Measurements from ENCODE around the gene CHCHD6. TPM values are rescaled to one million over a fixed set of nuclear protein-coding genes. Genes with fewer than 3 reads are reported as not detected.

Gene CHCHD6
- total RNA-seq, 2 experiments from 2014 or later = 12.7 to 13.1 TPM

- no peak for DNase-seq
- Mint-ChIP-seq H3K36me3 (peaks cover 4% of the 10 kb centered on the region), H3K27ac (no peak overlapping the region), H3K4me1 (ENCODE audit: low read depth) (no peaks in the 10 kb centered on the region), H3K4me3 (no peak overlapping the region), H3K27me3 (no peaks in the 10 kb centered on the region), H3K9me3 (no peaks in the 10 kb centered on the region)
- CTCF ChIA-PET = no interaction called here
- intact Hi-C loops (cut with micrococcal nuclease) = no loop called here
- POLR2A ChIA-PET = no interaction called here
Measured at GRCh38 chr3:126858401-126858800, 154.4 kb downstream of the CHCHD6 start.

- peaks cover 3% of the 10 kb centered on the region for H3K36me3 Mint-ChIP-seq
- DNase-seq = no peak
- H3K27ac Mint-ChIP-seq = no peak overlapping the region
- CTCF ChIA-PET = no interaction called here
- POLR2A ChIA-PET = no interaction called here
- no peaks in the 10 kb centered on the region for H3K9me3 Mint-ChIP-seq
- H3K27me3 Mint-ChIP-seq = no peaks in the 10 kb centered on the region
- H3K4me3 Mint-ChIP-seq = no peak overlapping the region
- intact Hi-C loops (cut with micrococcal nuclease) = no loop called here
- no peaks in the 10 kb centered on the region for H3K4me1 Mint-ChIP-seq (ENCODE audit: low read depth)
Measured at GRCh38 chr3:126858887-126859286, 154.8 kb downstream of the CHCHD6 start.

GRCh38 chr3:126859415-126860246 lies 155.6 kb downstream of the CHCHD6 start:
- CTCF ChIA-PET = no interaction called here
- no peaks in the 10 kb centered on the region for H3K9me3 Mint-ChIP-seq
- intact Hi-C loops (cut with micrococcal nuclease) = no loop called here
- no peak overlapping the region for H3K4me3 Mint-ChIP-seq
- H3K27ac Mint-ChIP-seq = no peak overlapping the region
- no peaks in the 10 kb centered on the region for H3K4me1 Mint-ChIP-seq (ENCODE audit: low read depth)
- H3K27me3 Mint-ChIP-seq = no peaks in the 10 kb centered on the region
- H3K36me3 Mint-ChIP-seq = peaks cover 3% of the 10 kb centered on the region
- no peak for DNase-seq
- POLR2A ChIA-PET = no interaction called here

- Mint-ChIP-seq H3K27ac (no peak overlapping the region), H3K36me3 (peaks cover 7% of the 10 kb centered on the region), H3K9me3 (no peaks in the 10 kb centered on the region), H3K4me3 (no peak overlapping the region), H3K27me3 (no peaks in the 10 kb centered on the region), H3K4me1 (ENCODE audit: low read depth) (no peaks in the 10 kb centered on the region)
- intact Hi-C loops (cut with micrococcal nuclease) = no loop called here
- POLR2A ChIA-PET = no interaction called here
- no peak for DNase-seq
- CTCF ChIA-PET = no interaction called here
Measured at GRCh38 chr3:126865736-126866135, 161.7 kb downstream of the CHCHD6 start.

- ChIA-PET CTCF (no interaction called here), POLR2A (no interaction called here)
- H3K27me3 Mint-ChIP-seq = no peaks in the 10 kb centered on the region
- H3K4me3 Mint-ChIP-seq = no peak overlapping the region
- H3K4me1 Mint-ChIP-seq (ENCODE audit: low read depth) = no peaks in the 10 kb centered on the region
- no peaks in the 10 kb centered on the region for H3K9me3 Mint-ChIP-seq
- no peak for DNase-seq
- intact Hi-C loops (cut with micrococcal nuclease) = no loop called here
- H3K36me3 Mint-ChIP-seq = peaks cover 7% of the 10 kb centered on the region
- no peak overlapping the region for H3K27ac Mint-ChIP-seq
Measured at GRCh38 chr3:126866175-126866759, 162.2 kb downstream of the CHCHD6 start.

- ChIA-PET CTCF (no interaction called here), POLR2A (no interaction called here)
- DNase-seq = no peak
- Mint-ChIP-seq H3K36me3 (peaks cover 7% of the 10 kb centered on the region), H3K4me1 (ENCODE audit: low read depth) (no peaks in the 10 kb centered on the region), H3K27me3 (no peaks in the 10 kb centered on the region), H3K9me3 (no peaks in the 10 kb centered on the region), H3K27ac (no peak overlapping the region), H3K4me3 (no peak overlapping the region)
- intact Hi-C loops (cut with micrococcal nuclease) = no loop called here
Measured at GRCh38 chr3:126867190-126867862, 163.3 kb downstream of the CHCHD6 start.

GRCh38 chr3:126867863-126868200 lies 163.8 kb downstream of the CHCHD6 start:
- H3K27me3 Mint-ChIP-seq = no peaks in the 10 kb centered on the region
- H3K36me3 Mint-ChIP-seq = peaks cover 7% of the 10 kb centered on the region
- intact Hi-C loops (cut with micrococcal nuclease) = no loop called here
- DNase-seq = no peak
- CTCF ChIA-PET = no interaction called here
- H3K4me3 Mint-ChIP-seq = no peak overlapping the region
- no peaks in the 10 kb centered on the region for H3K4me1 Mint-ChIP-seq (ENCODE audit: low read depth)
- H3K9me3 Mint-ChIP-seq = no peaks in the 10 kb centered on the region
- H3K27ac Mint-ChIP-seq = no peak overlapping the region
- POLR2A ChIA-PET = no interaction called here

GRCh38 chr3:126870608-126871210 lies 166.7 kb downstream of the CHCHD6 start:
- intact Hi-C loops (cut with micrococcal nuclease) = no loop called here
- Mint-ChIP-seq H3K27me3 (no peaks in the 10 kb centered on the region), H3K36me3 (peaks cover 3% of the 10 kb centered on the region), H3K4me3 (no peak overlapping the region), H3K9me3 (no peaks in the 10 kb centered on the region), H3K27ac (no peak overlapping the region), H3K4me1 (ENCODE audit: low read depth) (no peaks in the 10 kb centered on the region)
- POLR2A ChIA-PET = no interaction called here
- no peak for DNase-seq
- CTCF ChIA-PET = no interaction called here

- ChIA-PET CTCF (no interaction called here), POLR2A (no interaction called here)
- H3K27ac Mint-ChIP-seq = no peak overlapping the region
- no peak for DNase-seq
- no peaks in the 10 kb centered on the region for H3K9me3 Mint-ChIP-seq
- intact Hi-C loops (cut with micrococcal nuclease) = no loop called here
- H3K4me1 Mint-ChIP-seq (ENCODE audit: low read depth) = no peaks in the 10 kb centered on the region
- no peak overlapping the region for H3K4me3 Mint-ChIP-seq
- H3K36me3 Mint-ChIP-seq = peaks cover 2% of the 10 kb centered on the region
- no peaks in the 10 kb centered on the region for H3K27me3 Mint-ChIP-seq
Measured at GRCh38 chr3:126872701-126873342, 168.8 kb downstream of the CHCHD6 start.

- Mint-ChIP-seq H3K9me3 (no peaks in the 10 kb centered on the region), H3K36me3 (peaks cover 2% of the 10 kb centered on the region), H3K4me3 (no peak overlapping the region), H3K27ac (no peak overlapping the region), H3K4me1 (ENCODE audit: low read depth) (no peaks in the 10 kb centered on the region), H3K27me3 (no peaks in the 10 kb centered on the region)
- ChIA-PET CTCF (no interaction called here), POLR2A (no interaction called here)
- DNase-seq = no peak
- intact Hi-C loops (cut with micrococcal nuclease) = no loop called here
Measured at GRCh38 chr3:126873416-126873815, 169.4 kb downstream of the CHCHD6 start.

- peaks cover 2% of the 10 kb centered on the region for H3K36me3 Mint-ChIP-seq
- intact Hi-C loops (cut with micrococcal nuclease) = no loop called here
- ChIA-PET CTCF (interaction anchor here (0.7 kb wide), 1 partner anchor 577 kb away, joined by 3 read pairs; no protein-coding TSS in a partner anchor), POLR2A (no interaction called here)
- H3K4me3 Mint-ChIP-seq = no peak overlapping the region
- DNase-seq = no peak
- H3K4me1 Mint-ChIP-seq (ENCODE audit: low read depth) = no peaks in the 10 kb centered on the region
- no peaks in the 10 kb centered on the region for H3K27me3 Mint-ChIP-seq
- H3K9me3 Mint-ChIP-seq = no peaks in the 10 kb centered on the region
- H3K27ac Mint-ChIP-seq = no peak overlapping the region
Measured at GRCh38 chr3:126878664-126879063, 174.6 kb downstream of the CHCHD6 start.

- Mint-ChIP-seq H3K4me1 (ENCODE audit: low read depth) (no peaks in the 10 kb centered on the region), H3K36me3 (no peaks in the 10 kb centered on the region), H3K9me3 (no peaks in the 10 kb centered on the region), H3K27me3 (no peaks in the 10 kb centered on the region), H3K27ac (no peak overlapping the region), H3K4me3 (no peak overlapping the region)
- DNase-seq = no peak
- intact Hi-C loops (cut with micrococcal nuclease) = no loop called here
- POLR2A ChIA-PET = no interaction called here
- CTCF ChIA-PET = no interaction called here
Measured at GRCh38 chr3:126880901-126881300, 176.9 kb downstream of the CHCHD6 start.
